H1 (cell line): ENCODE measurements around the gene EGR4. TPM values are rescaled to one million over a fixed set of nuclear protein-coding genes. Genes with fewer than 3 reads are reported as not detected.

ENCODE experiments used
- CTCF ChIA-PET: fragments of 300-600 bp; sonication (Branson Sonifier 250); formaldehyde crosslinking; loops from one replicate; lab custom pipeline; 2021; ENCODE audit not compliant: partially characterized antibody; lab: Charles Lee
- POLR2A ChIA-PET: fragments of 300-600 bp; sonication (Branson Sonifier 250); formaldehyde crosslinking; loops from one replicate; lab custom pipeline; 2021; ENCODE audit warnings: inconsistent platforms; ENCODE audit not compliant: partially characterized antibody; lab: Charles Lee
- DNase-seq, 2 experiments: peaks; one replicate each; pipeline versions ENCODE4 v3.0.0 to v3.0.0-alpha.2; 2010 to 2022; ENCODE audit warnings: low spot score in 2 of 2, low read depth in 1 of 2, mixed read lengths in 1 of 2
- FAIRE-seq: peaks from 2 replicates; lab custom pipeline; 2011; peaks lifted over from hg19 to GRCh38; lab: Jason Lieb, UNC
- H2AFZ ChIP-seq: 2 replicates; pipeline ENCODE4 v1.8.1; 2012; ENCODE audit warnings: low read length, inconsistent platforms
- H2AK5ac ChIP-seq: 2 replicates; pipeline ENCODE4 v1.6.1; 2013; ENCODE audit warnings: low read depth, low read length
- H2BK120ac ChIP-seq: replicated peaks from 2 replicates; pipeline ENCODE3; 2013; ENCODE audit warnings: low read depth, low read length, inconsistent platforms
- H2BK12ac ChIP-seq: 2 replicates; pipeline ENCODE4 v1.6.1; 2013; ENCODE audit warnings: low read depth, low read length
- H2BK15ac ChIP-seq: 2 replicates; pipeline ENCODE4 v1.6.1; 2013; ENCODE audit warnings: low read length
- H2BK20ac ChIP-seq: 2 replicates; pipeline ENCODE4 v1.6.1; 2013; ENCODE audit warnings: low read length
- H2BK5ac ChIP-seq: 2 replicates; pipeline ENCODE4 v1.6.1; 2013; ENCODE audit warnings: low read depth, low read length
- H3K14ac ChIP-seq: 2 replicates; pipeline ENCODE4 v1.6.1; 2013; ENCODE audit warnings: inconsistent platforms; ENCODE audit not compliant: insufficient read length
- H3K18ac ChIP-seq: 2 replicates; pipeline ENCODE4 v1.6.1; 2013; ENCODE audit warnings: low read length; ENCODE audit errors: extremely low read depth
- H3K23ac ChIP-seq: 2 replicates; pipeline ENCODE4 v1.6.1; 2013; ENCODE audit warnings: inconsistent platforms; ENCODE audit not compliant: insufficient read length
- H3K23me2 ChIP-seq: 2 replicates; pipeline ENCODE4 v1.6.1; 2013; ENCODE audit warnings: low read depth, low read length
- H3K27ac ChIP-seq: 2 replicates; pipeline ENCODE4 v1.6.1; 2011; ENCODE audit warnings: low read depth, low read length, inconsistent platforms
- H3K27me3 ChIP-seq, 4 experiments: replicated peaks in 1 of 4; 1 replicate in 1 of 4; 2 replicates in 3 of 4; pipeline versions ENCODE4 v1.6.1 to v1.8.1; 2011 to 2013; ENCODE audit warnings: low read length in 3 of 4, mild to moderate bottlenecking in 3 of 4, inconsistent platforms in 2 of 4, mixed read lengths in 2 of 4, moderate library complexity in 1 of 4; ENCODE audit not compliant: control insufficient read depth in 3 of 4, insufficient read depth in 3 of 4; ENCODE audit errors: extremely low read depth in 1 of 4
- H3K36me3 ChIP-seq, 4 experiments: 2 replicates each; pipeline versions ENCODE4 v1.6.1 to v1.8.1; 2011 to 2013; ENCODE audit warnings: mild to moderate bottlenecking in 4 of 4, low read length in 3 of 4, moderate library complexity in 2 of 4, control low read depth in 1 of 4, inconsistent platforms in 1 of 4; ENCODE audit not compliant: insufficient read depth in 4 of 4, control insufficient read depth in 2 of 4
- H3K4ac ChIP-seq: replicated peaks from 2 replicates; pipeline ENCODE3; 2013; ENCODE audit warnings: low read length, low read depth, mixed read lengths, inconsistent platforms; ENCODE audit not compliant: insufficient read length
- H3K4me1 ChIP-seq, 4 experiments: replicated peaks in 1 of 4; 1 replicate in 1 of 4; 2 replicates in 3 of 4; pipeline versions ENCODE4 v1.6.1 to v1.8.1; 2011 to 2013; ENCODE audit warnings: low read length in 3 of 4, inconsistent platforms in 2 of 4, mixed read lengths in 1 of 4; ENCODE audit not compliant: insufficient read depth in 4 of 4, control insufficient read depth in 3 of 4
- H3K4me2 ChIP-seq, 2 experiments: 2 replicates each; pipeline versions ENCODE4 v1.6.1 to v1.8.1; 2011 to 2013; ENCODE audit warnings: low read depth in 2 of 2, low read length in 2 of 2, control low read depth in 1 of 2, inconsistent platforms in 1 of 2, mild to moderate bottlenecking in 1 of 2; ENCODE audit not compliant: insufficient read depth in 1 of 2
- H3K4me3 ChIP-seq, 4 experiments: fragments of 200-600, 300-600 bp in 1 of 4; sonication (generic), shearing (Covaris generic), sonication (Bioruptor Twin) in 1 of 4; 2 replicates each; pipeline versions ENCODE4 v1.5.1 to v1.8.1; 2011 to 2016; ENCODE audit warnings: low read length in 4 of 4, low read depth in 3 of 4, control low read depth in 2 of 4, inconsistent platforms in 2 of 4, mild to moderate bottlenecking in 2 of 4, mixed read lengths in 1 of 4, moderate library complexity in 1 of 4; ENCODE audit not compliant: insufficient read depth in 2 of 4; ENCODE audit errors: extremely low read depth in 1 of 4
- H3K56ac ChIP-seq: replicated peaks from 2 replicates; pipeline ENCODE3; 2013; ENCODE audit warnings: low read depth, mild to moderate bottlenecking, mixed read lengths, low read length, inconsistent platforms; ENCODE audit not compliant: insufficient read length
- H3K79me1 ChIP-seq: 2 replicates; pipeline ENCODE4 v1.6.1; 2013; ENCODE audit warnings: low read depth, low read length, control low read depth
- H3K79me2 ChIP-seq, 2 experiments: 2 replicates each; pipeline versions ENCODE4 v1.6.1 to v1.8.1; 2012 to 2013; ENCODE audit warnings: low read length in 2 of 2, mild to moderate bottlenecking in 2 of 2, inconsistent platforms in 1 of 2; ENCODE audit not compliant: insufficient read depth in 2 of 2, control insufficient read depth in 1 of 2
- H3K9ac ChIP-seq, 4 experiments: replicated peaks in 1 of 4; 1 replicate in 1 of 4; 2 replicates in 3 of 4; pipeline versions ENCODE4 v1.6.1 to v1.8.1; 2011 to 2013; ENCODE audit warnings: low read depth in 3 of 4, low read length in 3 of 4, control low read depth in 2 of 4, mild to moderate bottlenecking in 2 of 4, moderate library complexity in 2 of 4, inconsistent platforms in 1 of 4; ENCODE audit errors: extremely low read depth in 1 of 4
- H3K9me3 ChIP-seq, 2 experiments: 2 replicates each; pipeline versions ENCODE4 v1.6.1 to v1.8.1; 2012 to 2013; ENCODE audit warnings: mild to moderate bottlenecking in 2 of 2, moderate library complexity in 2 of 2, control low read depth in 1 of 2, inconsistent platforms in 1 of 2, low read depth in 1 of 2, low read length in 1 of 2, mixed read lengths in 1 of 2; ENCODE audit not compliant: insufficient read depth in 2 of 2
- H4K20me1 ChIP-seq, 2 experiments: replicated peaks in 1 of 2; 2 replicates each; pipeline versions ENCODE3 to v1.8.1; 2011 to 2013; ENCODE audit warnings: inconsistent platforms in 2 of 2, low read length in 2 of 2, mild to moderate bottlenecking in 1 of 2; ENCODE audit not compliant: insufficient read depth in 2 of 2, control insufficient read depth in 1 of 2
- H4K5ac ChIP-seq: 2 replicates; pipeline ENCODE4 v1.6.1; 2013; ENCODE audit warnings: low read length, low read depth, mixed read lengths, inconsistent platforms; ENCODE audit not compliant: insufficient read length
- H4K8ac ChIP-seq: 2 replicates; pipeline ENCODE4 v1.8.0; 2013; ENCODE audit warnings: mild to moderate bottlenecking, moderate library complexity, low read length, inconsistent platforms; ENCODE audit not compliant: insufficient read depth; ENCODE audit errors: extremely low read depth
- H4K91ac ChIP-seq: replicated peaks from 2 replicates; pipeline ENCODE3; 2013; ENCODE audit warnings: low read length, mixed read lengths, inconsistent platforms; ENCODE audit not compliant: insufficient read length
- BRCA1 ChIP-seq: IDR thresholded peaks from 2 replicates; pipeline ENCODE4 v1.6.1; 2012; ENCODE audit warnings: low read depth, low read length, improper control_type of control experiment
- EZH2 ChIP-seq: fragments of 200-600 bp; sonication (generic); IDR thresholded peaks from 2 replicates; pipeline ENCODE4 v1.7.1; 2012; ENCODE audit warnings: low read depth, mild to moderate bottlenecking, moderate library complexity, low read length, inconsistent platforms; ENCODE audit not compliant: severe bottlenecking
- GTF2F1 ChIP-seq: IDR thresholded peaks from 2 replicates; pipeline ENCODE4 v1.6.1; 2012; ENCODE audit warnings: low read depth, low read length, improper control_type of control experiment, borderline replicate concordance
- JUN ChIP-seq: IDR thresholded peaks from 2 replicates; pipeline ENCODE4 v1.6.1; 2011; ENCODE audit warnings: low read depth, mild to moderate bottlenecking, improper control_type of control experiment, low read length
- KDM4A ChIP-seq: IDR thresholded peaks from one replicate; pipeline ENCODE4 v1.7.1; 2012; ENCODE audit warnings: low read depth, mild to moderate bottlenecking, moderate library complexity, low read length, inconsistent platforms; ENCODE audit not compliant: severe bottlenecking
- SIX5 ChIP-seq: IDR thresholded peaks from 2 replicates; pipeline ENCODE4 v1.6.1; 2011; ENCODE audit warnings: mild to moderate bottlenecking, low read depth, low read length
- WGBS, 2 experiments: shearing (Covaris generic) in 1 of 2; methylation state at CpG; one replicate each; pipeline versions ENCODE4 v1.1.6 to v1.1.7; 2013 to 2015; ENCODE audit warnings: low lambda C conversion rate in 2 of 2, mixed read lengths in 2 of 2, inconsistent platforms in 1 of 2, low coverage in 1 of 2, missing lambda C conversion rate in 1 of 2; ENCODE audit not compliant: insufficient replicate concordance in 2 of 2, insufficient coverage in 1 of 2, insufficient read length in 1 of 2; ENCODE audit errors: extremely low coverage in 1 of 2, missing lambda C conversion rate in 1 of 2; 5-methylcytosine and 5-hydroxymethylcytosine counted together
- polyA plus RNA-seq, 7 experiments: library from polyadenylated mRNA; depleted of rRNA in 3 of 7; stranded (reverse) in 5 of 7; unstranded in 2 of 7; fragments of >200 nt in 5 of 7; fragments of 200-250 nt in 2 of 7; gene quantifications; 1 replicate in 5 of 7; 2 replicates in 1 of 7; 4 replicates in 1 of 7; pipeline versions ENCODE4 v1.2.1 to v1.2.3, GENCODE V29; 2011 to 2013; ENCODE audit warnings: missing spikeins in 2 of 7, mixed read lengths in 2 of 7
- total RNA-seq: library from RNA; stranded (reverse); fragmentation: NEBNext Ultra II Directional; extraction: Animal tissue kit (Norgen Biotek cat#: 25700); gene quantifications from 2 replicates; pipeline ENCODE4 v1.2.1, GENCODE V29; 2021

The EGR4 gene
- total and polyA plus RNA-seq, 2 of the 8 experiments (the other 6 are each of a cell fraction or from before 2014, with no cell fraction given) = 0.20 TPM; not detected in 1

- ChIA-PET POLR2A (no interaction called here), CTCF (no interaction called here)
- H3K14ac ChIP-seq = no peak overlapping the region
- H2BK20ac ChIP-seq = no peak overlapping the region
- no peak overlapping the region for H4K91ac ChIP-seq
- no peak overlapping the region for H3K23ac ChIP-seq
- FAIRE-seq (no peak), DNase-seq (no peak)
- H2AFZ ChIP-seq = no peak overlapping the region
- H4K5ac ChIP-seq = no peak overlapping the region
- H3K4ac ChIP-seq = no peak overlapping the region
- H3K27me3 ChIP-seq = no peaks in the 10 kb centered on the region
- no peak overlapping the region for H3K4me3 ChIP-seq
- H3K9ac ChIP-seq = no peak overlapping the region
- no peak overlapping the region for H3K27ac ChIP-seq
- no peak overlapping the region for H3K56ac ChIP-seq
- H3K4me1 ChIP-seq = no peaks in the 10 kb centered on the region
- no peak overlapping the region for H2BK120ac ChIP-seq
- no peaks in the 10 kb centered on the region for H3K36me3 ChIP-seq
- H2AK5ac ChIP-seq = no peak overlapping the region
- no peaks in the 10 kb centered on the region for H3K23me2 ChIP-seq
- H2BK12ac ChIP-seq = no peak overlapping the region
- no peaks in the 10 kb centered on the region for H3K9me3 ChIP-seq
- H3K4me2 ChIP-seq = no peak overlapping the region
- 94% methylated on average over 2 of the region's 2 CpGs; no CpG with 5 or more reads in 1 of the 2 experiments for WGBS, 2 experiments
- no peaks in the 10 kb centered on the region for H3K79me2 ChIP-seq
- H2BK15ac ChIP-seq = no peak overlapping the region
- no peak overlapping the region for H2BK5ac ChIP-seq
- no peak overlapping the region for H3K18ac ChIP-seq
- H4K8ac ChIP-seq = no peak overlapping the region
- H3K79me1 ChIP-seq = no peaks in the 10 kb centered on the region
- no peaks in the 10 kb centered on the region for H4K20me1 ChIP-seq
- TF ChIP-seq GTF2F1 (no peak), KDM4A (no peak), BRCA1 (no peak), JUN (no peak), EZH2 (no peak), SIX5 (no peak)
- TF ChIP-seq, all 59 proteins: peak for 0
These were observed 21.1 kb upstream of the EGR4 start for GRCh38 chr2:73314441-73314840.
